Stimulated activated CD8-positive, alpha-beta memory T cell treated with anti-CD3 and anti-CD28 coated beads, Interleukin-15, amount 100 ng/mL, for 24 hours (primary cell): ENCODE data around the gene TRMT2A.

ENCODE experiments used
- DNase-seq: peaks from one replicate; pipeline ENCODE4 v3.0.0-alpha.2; 2020; ENCODE audit warnings: low read depth

The TRMT2A gene

GRCh38 chr22:20063271-20064139 lies 53.5 kb downstream of the TRMT2A start:
- no peak for DNase-seq

GRCh38 chr22:20062766-20063083 lies 54.3 kb downstream of the TRMT2A start:
- DNase-seq, result no peak

GRCh38 chr22:20062043-20062765 lies 54.8 kb downstream of the TRMT2A start:
- no peak for DNase-seq
